PFSK-1 (cell line): Measurements from ENCODE around the gene IRGQ.

Source experiments
- FOXP2 ChIP-seq: optimal IDR thresholded peaks from 2 replicates; pipeline ENCODE3; 2011; ENCODE audit warnings: borderline replicate concordance, control low read depth, inconsistent platforms; ENCODE audit not compliant: insufficient read depth; ENCODE audit errors: extremely low read length, extremely low read depth
- POLR2AphosphoS5 ChIP-seq: IDR thresholded peaks from 2 replicates; pipeline ENCODE4 v1.6.1; 2012; ENCODE audit warnings: low read depth, mild to moderate bottlenecking, control low read depth, low read length, moderate library complexity
- SIN3A ChIP-seq: IDR thresholded peaks from 2 replicates; pipeline ENCODE4 v1.6.1; 2012; ENCODE audit warnings: mild to moderate bottlenecking, low read length, moderate library complexity, borderline replicate concordance; ENCODE audit not compliant: insufficient read depth
- TAF1 ChIP-seq: IDR thresholded peaks from 2 replicates; pipeline ENCODE4 v1.6.1; 2012; ENCODE audit warnings: low read length, control low read depth, borderline replicate concordance; ENCODE audit not compliant: insufficient read depth
- TF ChIP-seq, protein P1 (sequence below), 2 experiments: IDR thresholded peaks; 2 replicates each; pipeline versions ENCODE4 v1.6.1 to v1.8.0; 2011 to 2012; ENCODE audit warnings: low read depth in 2 of 2, low read length in 2 of 2, control low read depth in 1 of 2, inconsistent platforms in 1 of 2, mild to moderate bottlenecking in 1 of 2, moderate library complexity in 1 of 2; ENCODE audit not compliant: insufficient read depth in 1 of 2

Gene IRGQ

GRCh38 chr19:43597876-43598275 lies 1.9 kb upstream of the IRGQ start:
- TF ChIP-seq FOXP2 (no peak), TAF1 (no peak), POLR2AphosphoS5 (no peak), SIN3A (no peak)
- TF ChIP-seq, protein P1, sequence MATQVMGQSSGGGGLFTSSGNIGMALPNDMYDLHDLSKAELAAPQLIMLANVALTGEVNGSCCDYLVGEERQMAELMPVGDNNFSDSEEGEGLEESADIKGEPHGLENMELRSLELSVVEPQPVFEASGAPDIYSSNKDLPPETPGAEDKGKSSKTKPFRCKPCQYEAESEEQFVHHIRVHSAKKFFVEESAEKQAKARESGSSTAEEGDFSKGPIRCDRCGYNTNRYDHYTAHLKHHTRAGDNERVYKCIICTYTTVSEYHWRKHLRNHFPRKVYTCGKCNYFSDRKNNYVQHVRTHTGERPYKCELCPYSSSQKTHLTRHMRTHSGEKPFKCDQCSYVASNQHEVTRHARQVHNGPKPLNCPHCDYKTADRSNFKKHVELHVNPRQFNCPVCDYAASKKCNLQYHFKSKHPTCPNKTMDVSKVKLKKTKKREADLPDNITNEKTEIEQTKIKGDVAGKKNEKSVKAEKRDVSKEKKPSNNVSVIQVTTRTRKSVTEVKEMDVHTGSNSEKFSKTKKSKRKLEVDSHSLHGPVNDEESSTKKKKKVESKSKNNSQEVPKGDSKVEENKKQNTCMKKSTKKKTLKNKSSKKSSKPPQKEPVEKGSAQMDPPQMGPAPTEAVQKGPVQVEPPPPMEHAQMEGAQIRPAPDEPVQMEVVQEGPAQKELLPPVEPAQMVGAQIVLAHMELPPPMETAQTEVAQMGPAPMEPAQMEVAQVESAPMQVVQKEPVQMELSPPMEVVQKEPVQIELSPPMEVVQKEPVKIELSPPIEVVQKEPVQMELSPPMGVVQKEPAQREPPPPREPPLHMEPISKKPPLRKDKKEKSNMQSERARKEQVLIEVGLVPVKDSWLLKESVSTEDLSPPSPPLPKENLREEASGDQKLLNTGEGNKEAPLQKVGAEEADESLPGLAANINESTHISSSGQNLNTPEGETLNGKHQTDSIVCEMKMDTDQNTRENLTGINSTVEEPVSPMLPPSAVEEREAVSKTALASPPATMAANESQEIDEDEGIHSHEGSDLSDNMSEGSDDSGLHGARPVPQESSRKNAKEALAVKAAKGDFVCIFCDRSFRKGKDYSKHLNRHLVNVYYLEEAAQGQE (IDR thresholded peaks at IDR 0.05; ENCODE audit: insufficient read depth in 1 of 2, low read depth in 2 of 2, low read length in 2 of 2): no peak

DNA sequence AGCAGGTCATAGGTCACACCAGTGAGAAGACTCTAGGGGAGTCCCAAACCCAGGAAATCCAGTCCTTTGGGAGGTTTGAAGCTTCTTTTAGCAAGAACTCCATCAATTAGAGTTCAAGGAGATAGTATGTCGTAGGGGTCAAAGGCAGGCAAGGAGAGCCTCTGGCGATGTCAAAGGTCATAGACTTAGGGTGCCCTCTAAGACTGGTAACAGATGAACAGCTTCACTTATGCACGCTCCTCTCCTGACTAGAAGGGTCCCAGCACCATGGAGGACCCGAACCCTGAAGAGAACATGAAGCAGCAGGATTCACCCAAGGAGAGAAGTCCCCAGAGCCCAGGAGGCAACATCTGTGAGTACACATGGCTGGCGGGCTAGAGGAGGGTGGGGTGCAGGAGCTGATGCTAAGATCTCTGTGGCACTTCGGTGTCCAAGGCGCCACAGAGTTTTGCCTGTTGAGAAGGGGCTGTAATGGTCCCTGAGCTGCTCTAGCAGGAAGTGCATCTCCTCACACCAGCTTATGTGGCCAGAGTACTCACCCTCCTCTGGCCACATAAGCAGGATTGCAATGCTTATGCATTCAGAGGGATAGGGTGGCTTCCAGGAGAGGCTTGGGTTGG lies 1.0 kb upstream of the IRGQ start:
- TF ChIP-seq, protein P1 (IDR thresholded peaks at IDR 0.05; ENCODE audit: insufficient read depth in 1 of 2, low read depth in 2 of 2, low read length in 2 of 2): no peak
- TF ChIP-seq FOXP2 (no peak), TAF1 (no peak), POLR2AphosphoS5 (no peak)

DNA sequence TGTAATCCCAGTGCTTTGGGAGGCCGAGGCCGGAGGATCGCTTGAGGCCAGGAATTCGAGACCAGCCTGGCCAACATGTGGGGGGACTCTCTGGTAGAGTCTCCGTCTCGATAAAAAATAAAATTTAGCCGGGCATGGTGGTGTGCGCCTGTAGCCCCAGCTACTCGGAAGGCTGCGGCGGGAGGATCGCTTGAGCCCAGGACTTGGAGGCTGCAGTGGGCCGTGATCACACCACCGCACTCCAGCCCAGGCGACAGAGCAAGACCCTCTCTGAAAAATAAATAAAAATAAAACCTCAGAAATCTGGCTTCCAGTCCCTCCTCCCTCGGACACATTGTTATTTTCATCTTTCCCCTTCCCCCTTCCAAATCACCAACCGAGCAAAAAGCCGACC lies 332 bp downstream of the IRGQ start:
- TF ChIP-seq TAF1: no peak
- TF ChIP-seq, protein P1 (IDR thresholded peaks at IDR 0.05; ENCODE audit: insufficient read depth in 1 of 2, low read depth in 2 of 2, low read length in 2 of 2): no peak
- TF ChIP-seq POLR2AphosphoS5: no peak
- no peak for TF ChIP-seq SIN3A
- TF ChIP-seq FOXP2: no peak

GRCh38 chr19:43594710-43595604 lies 977 bp downstream of the IRGQ start:
- TF ChIP-seq FOXP2 (peak; percentile 44), TAF1 (no peak; the same call in 1 of the 2 replicates), POLR2AphosphoS5 (no peak), SIN3A (no peak; the same call in 1 of the 2 replicates)
- TF ChIP-seq, protein P1 (IDR thresholded peaks at IDR 0.05; ENCODE audit: insufficient read depth in 1 of 2, low read depth in 2 of 2, low read length in 2 of 2): no peak
